GM20000 (cell line): ENCODE results near the gene SLC25A11.

Experiments used
- DNase-seq: peaks from one replicate; pipeline ENCODE4 v3.0.0; 2012; ENCODE audit warnings: low spot score
- CTCF ChIP-seq: IDR thresholded peaks from 2 replicates; pipeline ENCODE4 v1.5.1; 2012; ENCODE audit warnings: mild to moderate bottlenecking, control low read depth; ENCODE audit errors: extremely low read depth, missing control alignments

SLC25A11 gene

GRCh38 chr17:4893721-4894560 is 45.9 kb downstream of the SLC25A11 start:
- TF ChIP-seq CTCF = no peak
- DNase-seq = no peak

- DNase-seq = no peak
- TF ChIP-seq CTCF = no peak
Measured at GRCh38 chr17:4893272-4893671, 46.6 kb downstream of the SLC25A11 start.

GRCh38 chr17:4892499-4893221 is 47.2 kb downstream of the SLC25A11 start:
- no peak for DNase-seq

DNA sequence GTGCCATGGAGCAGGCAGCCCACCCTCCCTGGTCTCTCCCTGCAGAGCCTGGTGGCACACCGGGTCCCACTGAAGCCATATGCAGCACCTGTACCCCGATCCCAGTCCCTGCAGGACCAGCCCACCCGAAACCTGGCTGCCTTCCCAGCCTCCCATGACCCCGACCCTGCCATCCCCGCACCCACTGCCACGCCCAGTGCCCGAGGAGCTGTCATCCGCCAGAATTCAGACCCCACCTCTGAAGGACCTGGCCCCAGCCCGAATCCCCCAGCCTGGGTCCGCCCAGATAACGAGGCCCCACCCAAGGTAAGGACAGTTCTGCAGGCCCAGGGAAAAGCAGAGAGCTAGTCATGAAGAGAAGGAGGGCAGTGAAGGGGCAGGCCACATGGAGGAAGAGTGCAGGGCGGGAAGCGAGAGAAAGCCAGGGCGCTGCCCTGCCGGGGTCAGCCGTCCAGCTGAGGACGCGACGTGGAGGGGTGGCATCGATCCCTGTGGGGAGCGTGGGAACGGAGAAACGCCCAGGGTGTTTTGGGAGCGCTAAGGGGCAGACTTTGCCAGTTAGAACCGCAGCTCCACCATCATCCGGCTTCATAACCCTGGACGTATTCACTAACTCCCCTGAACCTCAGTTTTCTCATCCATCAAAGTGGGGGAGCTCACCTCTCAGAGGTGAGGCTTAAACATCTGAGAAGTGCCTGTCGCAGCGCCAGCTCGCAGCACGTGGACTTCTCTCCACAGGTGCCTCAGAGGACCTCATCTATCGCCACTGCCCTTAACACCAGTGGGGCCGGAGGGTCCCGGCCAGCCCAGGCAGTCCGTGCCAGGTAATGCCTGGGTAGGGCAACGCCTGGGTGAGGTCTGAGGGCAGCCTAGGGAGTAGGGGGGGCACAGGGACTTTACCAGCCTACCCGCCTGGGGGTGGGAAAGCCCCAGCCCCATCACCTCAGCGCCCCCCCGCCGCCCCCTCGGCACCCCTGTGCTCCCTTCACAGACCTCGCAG is 48.1 kb downstream of the SLC25A11 start:
- no peak for DNase-seq
- no peak for TF ChIP-seq CTCF

More at GRCh38 chr17:4892499-4893221, 47.2 kb downstream of the SLC25A11 start:
- no peak for TF ChIP-seq CTCF

DNA sequence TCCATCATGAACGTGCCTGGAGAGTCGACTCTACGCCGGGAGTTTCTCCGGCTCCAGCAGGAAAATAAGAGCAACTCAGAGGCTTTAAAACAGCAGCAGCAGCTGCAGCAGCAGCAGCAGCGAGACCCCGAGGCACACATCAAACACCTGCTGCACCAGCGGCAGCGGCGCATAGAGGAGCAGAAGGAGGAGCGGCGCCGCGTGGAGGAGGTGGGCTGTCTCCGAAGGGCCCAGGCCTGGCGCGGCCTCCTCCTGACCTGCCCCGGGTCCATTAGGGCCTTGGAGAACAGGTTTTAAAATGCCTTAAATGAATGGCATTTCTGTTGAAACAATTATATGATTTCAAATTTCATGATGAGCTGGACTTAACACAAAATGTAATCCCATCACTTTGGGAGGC is 52.3 kb downstream of the SLC25A11 start:
- no peak for TF ChIP-seq CTCF
- DNase-seq = no peak
